DMS79 treated with DMSO at 0.1 percent for 48 hours (cell line): ENCODE results near the gene LHFPL5.

ENCODE experiments used
- DNase-seq: peaks from one replicate; lab custom pipeline; 2025; lab: John Stamatoyannopoulos, UW

The LHFPL5 gene

DNA sequence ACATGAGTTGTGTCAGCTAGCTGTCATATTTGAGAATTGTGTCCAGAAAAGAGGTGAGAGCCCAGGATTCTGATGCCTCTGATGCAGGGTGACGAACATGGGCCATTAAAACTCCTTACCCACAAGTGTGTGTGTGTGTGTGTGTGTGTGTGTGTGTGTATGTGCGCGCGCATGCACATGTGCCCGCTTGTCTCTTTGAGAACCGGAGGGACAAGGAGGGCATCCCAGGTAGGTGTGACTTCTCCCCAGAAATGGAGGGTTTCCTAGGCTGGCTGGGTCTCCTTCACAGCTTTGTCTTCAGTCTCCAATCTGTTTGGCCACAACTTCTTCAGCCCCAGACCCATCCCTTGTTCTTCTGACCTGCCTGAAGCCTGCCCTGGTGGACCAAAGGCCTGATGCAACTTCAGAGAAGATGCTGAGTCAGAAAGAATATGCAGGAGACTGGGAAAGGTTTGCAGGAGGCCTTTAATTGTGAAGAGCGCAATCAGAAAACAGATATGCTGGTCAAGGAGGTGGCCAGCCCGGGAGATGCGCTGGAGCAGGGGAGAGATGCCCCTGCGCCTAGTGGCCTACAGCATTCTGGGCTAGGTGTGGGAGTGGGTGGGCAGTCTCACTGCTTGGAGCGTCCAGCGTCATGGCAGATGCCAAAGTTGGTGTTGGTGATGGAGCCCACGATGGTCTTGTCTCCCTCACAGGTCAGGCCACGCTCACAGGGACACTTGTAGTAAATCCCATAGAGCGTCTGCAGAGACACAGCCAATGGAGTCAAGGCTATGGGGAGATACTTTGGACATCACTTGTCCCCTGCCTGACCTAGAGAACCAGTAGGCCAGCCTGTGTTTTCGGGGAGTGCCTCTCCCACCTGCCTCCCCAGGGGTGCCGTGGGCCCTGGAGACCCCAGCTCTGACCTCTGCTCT lies 10.4 kb upstream of the LHFPL5 start:
- no peak for DNase-seq

DNA sequence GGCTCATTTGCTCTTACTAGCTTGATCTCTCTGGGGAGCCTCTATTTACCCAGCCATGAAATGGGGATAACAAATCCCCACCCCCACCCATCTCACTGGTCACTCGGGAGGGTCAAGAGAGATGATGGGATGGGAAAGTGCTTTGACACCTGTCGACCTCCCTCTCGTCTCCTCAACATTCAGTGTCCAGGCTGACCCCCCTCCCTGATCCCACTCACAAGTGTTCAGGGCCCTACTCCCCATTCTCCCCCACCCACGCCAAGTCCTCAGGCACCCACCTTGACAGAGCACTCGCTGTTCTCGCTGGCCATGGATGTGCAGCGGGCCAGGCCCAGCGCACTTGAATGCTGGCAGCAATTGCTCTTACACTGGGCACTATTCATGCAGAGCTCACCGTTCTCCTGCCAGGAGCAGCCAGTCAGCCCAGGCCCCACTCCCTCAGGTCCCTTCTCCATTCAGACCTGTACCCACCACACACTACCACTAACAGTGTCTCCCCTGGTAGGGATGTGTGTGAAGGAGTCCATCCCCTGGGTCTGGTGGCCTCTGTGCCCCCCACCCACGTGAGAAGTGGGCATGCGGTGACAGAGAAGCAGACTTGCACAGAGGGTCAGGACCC lies 9.6 kb upstream of the LHFPL5 start:
- DNase-seq: no peak

DNA sequence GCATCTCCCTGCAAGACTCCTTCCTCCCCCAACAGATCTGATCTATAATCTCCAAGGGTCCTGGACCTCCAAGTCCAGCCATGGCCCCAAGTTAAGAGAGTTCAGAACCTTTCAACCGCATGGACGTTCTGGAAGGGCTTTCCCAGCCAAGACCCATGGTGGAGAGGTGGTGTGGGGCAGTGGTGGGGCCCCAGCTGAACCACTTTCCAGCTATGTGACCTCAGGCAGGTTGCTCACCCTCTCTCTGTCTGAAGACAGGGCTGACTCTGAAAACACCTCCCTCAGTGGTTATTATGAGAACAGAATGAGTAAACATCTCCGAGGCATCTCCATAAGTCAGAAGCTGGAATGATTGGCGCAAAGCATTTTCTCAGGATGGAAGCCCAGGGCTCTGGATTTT lies 8.9 kb upstream of the LHFPL5 start:
- no peak for DNase-seq

DNA sequence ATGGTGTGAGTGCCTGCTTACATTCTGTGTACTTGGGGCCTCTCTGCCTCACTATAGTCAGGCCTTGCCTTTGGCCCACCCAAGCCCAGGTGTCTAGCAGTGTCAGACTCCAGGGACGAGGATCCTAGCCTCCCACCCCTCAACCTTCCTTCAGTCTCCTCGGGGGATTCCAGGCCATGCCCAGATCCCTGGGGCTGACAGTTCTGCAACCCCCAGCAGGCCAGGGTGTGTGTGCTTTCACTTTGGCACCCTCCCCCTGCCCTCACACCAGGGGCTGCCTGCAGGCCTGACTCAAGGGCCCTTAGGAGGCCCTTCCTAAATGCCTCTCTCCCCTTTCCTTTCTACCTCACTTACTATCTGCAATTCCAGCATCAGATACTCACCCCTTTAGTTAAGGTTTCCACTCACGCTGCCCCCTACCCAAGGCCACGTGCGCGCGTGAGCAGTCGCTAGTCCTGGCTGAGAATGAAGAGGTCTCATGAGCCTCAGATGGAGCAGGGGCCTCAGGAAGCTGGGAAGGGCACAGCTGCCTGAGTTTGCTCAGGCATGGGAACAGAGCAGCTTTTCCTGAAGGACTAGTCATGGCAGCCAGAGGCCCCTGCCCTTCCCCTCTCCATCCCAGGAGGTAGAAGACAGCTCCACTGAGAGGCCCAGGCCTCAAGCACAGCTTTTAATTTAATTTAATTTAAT lies 7.2 kb upstream of the LHFPL5 start:
- no peak for DNase-seq

DNA sequence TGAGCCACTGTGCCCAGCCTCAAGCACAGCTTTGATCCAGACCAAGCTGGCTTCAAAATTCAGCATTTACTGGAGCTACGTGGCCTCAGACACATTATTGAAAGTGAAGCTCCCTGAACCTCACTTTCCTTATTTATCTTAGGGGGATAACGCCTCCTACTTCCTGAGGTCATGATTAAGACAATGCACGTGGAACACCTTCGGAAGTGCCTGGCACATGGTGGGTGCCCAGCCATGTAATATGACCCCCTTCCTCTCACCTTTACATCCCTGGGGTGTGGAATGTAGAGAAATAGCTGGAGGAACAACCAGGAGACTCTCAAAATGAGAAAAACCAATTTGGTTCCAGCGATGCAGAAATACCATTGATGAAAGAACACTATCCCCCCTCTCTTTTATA lies 6.4 kb upstream of the LHFPL5 start:
- no peak for DNase-seq

DNA sequence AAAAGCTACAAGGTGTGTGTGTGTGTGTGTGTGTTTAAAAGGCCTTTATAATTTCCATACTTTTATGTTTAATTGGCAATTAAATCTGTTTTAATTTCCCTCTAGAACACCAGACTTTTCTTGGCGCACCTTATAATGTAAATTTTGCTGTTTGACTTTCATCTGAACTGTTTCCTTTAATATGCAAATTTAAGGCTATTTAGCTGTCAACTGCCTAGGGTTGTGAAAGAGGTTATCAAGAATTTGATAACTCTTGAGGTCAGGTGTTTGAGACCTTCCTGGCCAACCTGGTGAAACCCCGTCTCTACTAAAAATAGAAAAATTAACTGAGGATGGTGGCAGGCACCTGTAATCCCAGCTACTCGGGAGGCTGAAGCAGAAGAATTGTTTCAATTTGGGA lies 4.0 kb upstream of the LHFPL5 start:
- no peak for DNase-seq

DNA sequence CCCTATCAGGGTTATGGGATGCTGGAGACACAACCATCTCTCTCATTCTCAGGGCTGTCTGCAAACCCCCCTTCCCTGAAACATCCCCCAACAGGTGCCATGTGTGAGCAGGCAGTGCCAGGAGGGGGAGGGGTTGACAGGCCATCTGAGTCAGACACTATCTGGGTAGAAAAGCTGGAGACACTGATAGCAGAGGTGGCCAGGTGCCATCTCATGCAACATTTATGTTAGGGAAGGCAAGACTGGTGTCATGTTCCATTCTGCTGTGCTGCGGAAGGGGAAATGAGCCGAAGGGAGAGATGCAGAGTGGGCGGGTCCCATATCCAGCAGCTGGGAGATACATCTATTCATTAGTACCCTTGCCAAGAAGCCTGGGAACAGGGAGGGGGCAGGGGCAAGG lies 3.5 kb downstream of the LHFPL5 start:
- peak; percentile 91 for DNase-seq

DNA sequence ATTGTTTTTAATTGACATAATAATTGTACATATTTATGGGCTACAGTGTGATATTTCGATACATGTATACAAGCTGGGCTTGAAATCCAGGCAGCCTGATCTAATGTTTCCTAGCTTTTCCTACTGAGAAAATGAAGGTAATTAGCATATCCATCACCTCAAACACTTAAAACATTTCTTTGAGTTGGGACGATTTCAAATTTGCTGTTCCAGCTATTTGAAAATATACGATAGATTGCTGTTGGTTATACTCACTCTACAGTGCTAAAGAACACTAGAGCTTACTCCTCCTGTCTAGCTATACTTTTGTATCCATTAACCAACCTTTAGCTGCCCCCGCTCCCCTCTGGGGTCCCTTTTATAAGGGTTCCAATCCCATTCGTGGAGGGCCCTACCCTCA lies 4.7 kb downstream of the LHFPL5 start:
- DNase-seq: no peak

DNA sequence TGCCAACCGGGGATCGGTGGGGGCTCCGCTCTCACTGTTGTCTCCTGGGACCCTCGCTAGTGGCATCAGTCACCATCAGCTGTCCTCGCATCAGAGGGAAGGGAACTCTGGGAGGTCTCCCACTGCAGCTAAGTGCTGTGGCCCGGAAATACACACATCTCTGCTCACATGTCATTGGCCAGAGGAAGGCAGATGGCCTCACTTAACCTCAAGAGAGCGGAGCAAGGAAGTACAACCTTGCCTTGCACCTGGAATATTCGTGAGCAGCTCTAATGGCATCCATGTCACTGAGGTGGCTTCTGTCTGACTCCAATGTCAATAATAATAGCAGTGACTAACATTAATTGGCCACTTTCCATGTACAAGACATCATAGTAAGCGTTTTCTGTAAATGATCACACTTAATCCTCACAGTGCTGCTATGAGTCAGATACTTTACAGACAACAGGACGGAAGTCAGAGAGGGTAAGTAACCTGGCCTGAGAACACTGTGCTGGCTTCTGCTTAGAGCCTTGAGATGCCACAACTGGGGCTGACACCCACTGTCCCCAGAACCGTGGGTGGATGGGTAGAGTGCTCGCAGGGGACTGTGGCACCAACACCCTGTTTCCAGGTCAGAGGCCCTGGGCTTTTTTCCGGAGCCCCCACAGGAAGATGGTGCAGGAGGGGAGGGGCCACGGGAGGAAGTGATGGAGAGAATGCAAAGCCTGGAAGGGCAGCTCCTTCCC lies 6.0 kb downstream of the LHFPL5 start:
- peak; percentile 54 for DNase-seq

DNA sequence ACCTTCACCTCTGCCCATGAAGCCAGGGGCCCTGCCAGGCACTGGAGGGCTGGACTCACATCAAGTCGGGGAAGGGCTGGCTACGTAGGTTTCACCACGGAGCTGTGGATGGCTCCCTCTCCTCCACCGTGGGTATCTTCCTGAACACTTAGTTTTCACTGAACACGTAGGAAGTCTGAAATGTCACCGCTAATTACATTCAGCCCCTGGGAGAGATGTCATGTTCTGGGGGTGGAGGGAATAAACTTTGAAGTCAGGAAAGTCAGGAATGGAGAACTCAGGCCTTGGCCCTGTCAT lies 6.5 kb downstream of the LHFPL5 start:
- no peak for DNase-seq

DNA sequence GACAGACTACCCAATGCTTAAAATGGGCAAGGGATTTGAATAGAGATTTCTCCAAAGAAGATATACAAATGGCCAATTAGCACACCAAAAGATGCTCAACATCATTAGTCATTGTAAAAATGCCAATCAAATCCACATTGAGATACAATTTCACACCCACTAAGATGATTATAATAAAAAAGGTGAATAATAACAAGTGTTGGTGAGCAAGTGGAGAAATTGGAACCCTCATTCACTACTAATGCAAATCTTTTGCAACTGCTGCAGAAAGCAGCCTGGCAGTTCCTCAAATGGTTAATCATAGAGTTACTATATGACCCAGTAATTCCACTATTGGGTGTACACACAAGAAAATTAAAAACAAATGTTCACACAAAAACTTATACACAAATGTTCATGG lies 12.4 kb downstream of the LHFPL5 start:
- DNase-seq: no peak

DNA sequence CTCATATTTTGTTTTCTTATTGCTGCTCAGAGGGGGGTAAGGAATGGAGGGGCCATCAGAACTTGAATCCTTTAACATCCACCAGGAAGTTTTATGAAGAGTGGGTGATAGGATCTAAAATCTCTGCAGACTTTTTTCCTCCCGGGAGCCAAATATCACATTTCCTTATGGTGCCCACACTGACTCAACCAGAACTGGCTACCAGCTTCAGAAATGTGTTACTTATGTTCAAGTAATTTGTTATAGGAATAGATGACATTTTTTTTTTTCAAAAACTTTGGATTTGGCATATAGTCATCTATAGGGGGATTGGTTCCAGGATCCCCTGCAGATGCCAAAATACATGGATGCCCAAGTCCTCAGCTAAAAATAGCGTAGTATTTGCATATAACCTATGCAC lies 18.4 kb downstream of the LHFPL5 start:
- DNase-seq: no peak

DNA sequence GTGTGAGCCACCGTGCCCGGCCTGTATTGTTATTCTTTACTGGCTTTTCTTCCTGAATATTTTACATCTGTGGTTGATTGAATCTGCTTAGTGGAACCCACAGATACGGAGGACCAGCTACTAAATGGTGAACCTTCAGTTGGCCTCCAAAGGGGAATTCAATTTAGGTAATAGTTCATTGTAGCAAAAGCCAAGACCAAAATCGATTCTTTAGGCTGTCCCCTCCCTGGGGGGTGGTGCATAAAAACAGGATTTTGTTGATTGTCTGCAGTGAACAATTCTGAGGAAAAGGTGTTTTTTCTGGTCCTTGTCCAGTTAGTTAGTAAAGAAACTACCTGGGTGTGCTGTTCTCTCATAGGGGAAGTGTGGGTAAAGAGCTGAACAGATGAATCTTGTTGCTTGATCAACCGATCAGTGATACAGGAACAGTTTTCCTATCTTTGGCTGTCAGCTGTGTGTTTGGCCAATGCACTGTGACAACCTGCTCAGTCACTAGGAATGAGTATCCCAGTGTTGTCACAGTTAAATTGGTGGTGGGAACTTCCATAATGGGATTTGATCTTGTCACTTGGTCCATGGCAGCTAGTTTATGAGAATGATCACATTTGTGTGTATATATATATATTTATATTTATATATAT lies 19.5 kb downstream of the LHFPL5 start:
- DNase-seq: no peak

DNA sequence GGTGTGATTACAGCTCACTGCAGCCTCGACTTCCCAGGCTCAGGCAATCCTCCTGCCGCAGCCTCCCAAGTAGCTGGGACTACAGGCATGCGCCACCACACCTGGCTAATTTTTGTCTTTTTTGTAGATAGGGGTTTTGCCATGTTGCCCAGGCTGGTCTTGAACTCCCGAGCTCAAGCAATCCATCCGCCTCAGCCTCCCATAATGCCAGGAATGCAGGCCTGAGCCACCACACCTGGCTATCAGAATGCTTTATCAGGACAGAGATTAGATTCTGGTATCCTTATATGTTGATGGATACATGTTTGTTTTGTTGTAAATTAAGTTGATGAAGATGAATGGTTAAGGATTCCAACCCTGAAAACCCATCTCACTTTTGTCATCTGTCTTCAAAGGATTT lies 24.2 kb downstream of the LHFPL5 start:
- DNase-seq: no peak

DNA sequence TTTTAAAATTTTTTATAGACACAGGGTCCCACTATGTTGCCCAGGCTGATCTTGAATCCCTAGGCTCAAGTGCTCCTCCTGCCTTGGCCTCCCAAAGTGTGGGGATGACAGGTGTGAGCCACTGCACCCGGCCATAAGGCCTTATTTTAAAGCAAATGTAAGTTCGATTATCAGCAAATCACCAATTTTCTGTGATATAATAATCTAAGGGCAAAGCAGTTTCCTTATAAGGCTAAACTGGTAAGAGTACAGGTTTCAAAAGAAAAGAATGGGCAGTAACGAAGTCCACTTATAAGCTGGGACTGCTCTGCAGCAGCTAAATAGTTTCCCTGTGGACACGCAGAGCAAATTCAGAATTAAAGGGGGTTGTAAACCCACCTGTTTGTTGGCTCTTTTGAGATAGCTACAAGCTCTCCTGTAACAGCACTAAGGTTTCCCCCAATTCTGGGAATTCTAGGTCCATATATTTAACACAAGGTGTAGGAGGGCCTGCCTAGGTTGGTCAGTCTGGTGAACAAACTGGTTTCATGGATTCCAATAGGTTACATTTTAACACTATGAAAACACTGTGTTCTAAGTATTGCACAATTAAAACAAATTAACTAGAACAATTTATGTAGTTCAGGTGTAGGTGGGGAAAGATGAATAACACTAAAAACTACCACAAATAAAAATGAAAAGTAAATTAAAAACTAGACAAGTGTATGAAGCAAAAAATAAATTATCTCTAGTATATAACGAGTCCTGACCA lies 26.3 kb downstream of the LHFPL5 start:
- DNase-seq: no peak

DNA sequence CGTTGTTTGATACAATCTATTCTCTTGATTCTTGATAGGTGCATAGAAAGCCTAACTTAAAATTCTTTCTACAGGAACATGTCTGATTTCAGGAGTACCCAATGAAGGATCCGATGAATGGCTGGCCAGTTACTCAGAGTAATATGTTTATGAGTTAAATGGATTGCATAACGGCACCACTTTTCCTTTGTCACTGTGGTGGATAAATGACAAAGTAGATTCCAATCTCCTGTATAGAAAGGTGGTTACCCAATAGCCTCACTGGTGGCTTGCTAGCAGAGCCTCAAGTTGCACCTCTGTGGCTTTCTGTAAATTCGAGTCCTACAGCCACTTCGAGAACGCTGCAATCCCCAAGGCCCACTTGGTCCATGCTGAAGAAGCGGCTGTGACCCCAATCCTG lies 28.4 kb downstream of the LHFPL5 start:
- no peak for DNase-seq

DNA sequence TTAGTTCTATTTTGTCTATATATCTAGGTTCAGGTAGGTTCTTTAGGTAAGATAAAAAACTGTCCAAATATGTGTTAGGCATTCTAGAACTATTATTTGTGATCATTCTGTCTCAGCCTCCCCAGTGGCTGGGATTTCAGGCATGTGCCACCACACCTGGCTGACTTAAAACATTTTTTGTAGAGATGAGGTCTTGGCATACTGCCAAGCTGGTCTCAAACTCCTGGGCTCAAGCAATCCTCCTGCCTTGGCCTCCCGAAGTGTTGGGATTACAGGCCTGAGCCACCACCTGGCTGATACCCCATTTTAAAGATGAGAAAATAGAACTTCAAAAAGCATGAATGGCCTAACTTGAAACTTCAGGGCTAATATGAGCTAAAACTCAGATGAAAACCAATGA lies 33.9 kb downstream of the LHFPL5 start:
- DNase-seq: no peak

DNA sequence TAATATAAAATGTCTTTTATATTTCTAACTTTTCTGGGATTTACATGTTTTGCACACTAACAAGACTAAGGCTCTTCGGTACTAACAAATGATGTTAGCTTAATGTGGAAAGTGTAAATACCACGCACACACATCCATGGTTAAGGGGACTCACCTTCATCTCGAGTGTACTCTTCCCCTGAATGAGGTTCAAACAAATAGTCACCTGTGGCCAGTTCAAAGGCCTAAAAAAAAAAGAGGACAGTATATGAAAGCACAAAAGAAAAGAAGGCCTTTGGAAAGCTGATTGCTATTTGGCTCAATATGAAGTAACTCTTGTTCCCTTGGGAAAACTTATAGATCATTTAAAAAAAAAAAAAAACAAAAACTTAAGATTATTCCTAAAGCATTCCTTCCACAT lies 37.2 kb downstream of the LHFPL5 start:
- DNase-seq: no peak

DNA sequence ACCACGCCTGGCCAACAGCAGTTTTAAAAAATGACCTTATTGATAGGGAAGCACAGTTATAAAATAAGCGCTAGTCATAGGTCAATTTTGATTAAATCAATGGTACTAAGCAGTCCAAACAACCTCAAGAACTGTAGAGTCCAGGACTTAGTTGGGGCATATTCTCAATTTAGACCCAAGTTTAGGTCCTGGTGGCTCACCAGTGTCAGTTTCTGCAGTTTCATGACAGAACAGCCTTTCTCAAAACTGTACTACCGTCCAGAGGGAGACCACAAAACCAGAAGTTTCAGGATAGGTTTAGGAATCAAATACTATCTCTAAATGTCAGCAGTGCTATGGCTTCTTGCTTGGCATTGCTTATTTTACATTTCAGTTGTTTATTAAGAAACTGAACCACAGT lies 39.1 kb downstream of the LHFPL5 start:
- DNase-seq: no peak

DNA sequence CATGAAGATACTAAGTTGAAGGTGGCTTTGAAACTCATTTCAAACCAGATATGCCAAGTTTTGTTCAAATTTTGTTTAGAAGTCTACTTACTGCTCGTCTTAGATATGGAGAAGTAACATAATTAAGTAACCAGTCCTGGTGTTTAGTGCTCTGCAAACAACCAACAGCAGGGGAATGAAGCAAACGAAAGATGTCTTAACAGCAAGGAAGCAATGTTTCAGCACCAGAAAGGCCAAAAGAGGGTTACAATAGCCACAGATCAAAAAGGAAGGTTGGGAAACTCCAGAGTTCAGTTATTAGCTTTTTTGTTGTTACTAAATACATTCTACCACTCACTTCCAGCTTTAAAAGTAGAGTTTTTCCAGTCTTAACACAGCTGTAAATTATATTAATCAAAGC lies 45.1 kb downstream of the LHFPL5 start:
- no peak for DNase-seq

DNA sequence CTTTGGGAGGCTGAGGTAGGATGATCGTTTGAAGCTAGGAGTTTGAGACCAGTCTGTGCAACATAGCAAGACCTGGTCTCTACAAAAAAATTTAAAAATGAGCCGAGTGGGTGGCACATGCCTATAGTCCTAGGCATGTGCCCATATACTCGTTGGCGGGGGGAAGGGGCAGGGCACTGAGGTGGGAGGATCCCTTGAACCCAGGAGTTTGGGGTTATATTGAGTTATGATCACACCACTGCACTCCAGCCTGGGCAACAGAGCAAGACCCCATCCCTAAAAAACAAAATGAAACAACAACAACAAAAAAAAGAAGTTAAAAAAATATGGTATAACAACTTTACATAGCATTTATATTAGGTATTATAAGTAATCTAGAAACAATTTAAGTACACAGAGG lies 47.8 kb downstream of the LHFPL5 start:
- no peak for DNase-seq
